Stomach (tissue), 9 donors: ENCODE measurements around the gene GDF11. TPM values are rescaled to one million over a fixed set of nuclear protein-coding genes. Genes with fewer than 3 reads are reported as not detected.

ENCODE experiments used
- DNase-seq, 2 donors: peaks; one replicate each; pipeline versions ENCODE4 v3.0.0 to v3.0.0-alpha.2; 2013 to 2019
- H3K27ac ChIP-seq, 5 donors: fragments of 200-600 bp in 4 of 5; sonication (generic) in 4 of 5; one replicate each; pipeline ENCODE4 v1.5.1; 2013 to 2019; ENCODE audit warnings: mild to moderate bottlenecking in 1 of 5, moderate library complexity in 1 of 5
- H3K27me3 ChIP-seq, 3 donors: fragments of 200-600 bp; sonication (generic); one replicate each; pipeline ENCODE4 v1.5.1; 2017 to 2019; ENCODE audit warnings: mixed run types in 1 of 3
- H3K36me3 ChIP-seq, 4 donors: fragments of 200-600 bp; sonication (generic); 1 replicate in 3 of 4; 2 replicates in 1 of 4; pipeline ENCODE4 v1.5.1; 2016 to 2019
- H3K4me1 ChIP-seq, 4 donors: fragments of 200-600 bp; sonication (generic); one replicate each; pipeline ENCODE4 v1.5.1; 2016 to 2019
- H3K4me3 ChIP-seq, 4 donors: fragments of 200-600 bp; sonication (generic) in 3 of 4; one replicate each; pipeline ENCODE4 v1.5.1; 2016 to 2019; ENCODE audit warnings: mild to moderate bottlenecking in 1 of 4
- H3K9me3 ChIP-seq, 4 donors: fragments of 200-600 bp; sonication (generic); one replicate each; pipeline ENCODE4 v1.5.1; 2016 to 2019
- CTCF ChIP-seq, 7 experiments: fragments of 450-650 bp in 4 of 7; fragments of 200-600 bp in 3 of 7; sonication (generic) in 3 of 7; IDR thresholded peaks; one replicate each; pipeline ENCODE4 v1.5.1; 2016 to 2019; ENCODE audit warnings: antibody characterized with exemption in 7 of 7, control low read depth in 2 of 7, mild to moderate bottlenecking in 1 of 7
- EP300 ChIP-seq: sonication (generic); formaldehyde crosslinking; IDR thresholded peaks from one replicate; pipeline ENCODE4 v1.6.1; 2017; ENCODE audit warnings: antibody characterized with exemption
- POLR2A ChIP-seq, 4 donors: fragments of 450-650 bp; IDR thresholded peaks; one replicate each; pipeline ENCODE4 v1.6.1; 2016; ENCODE audit warnings: antibody characterized with exemption in 4 of 4, control low read depth in 2 of 4, mild to moderate bottlenecking in 1 of 4, moderate library complexity in 1 of 4
- POLR2AphosphoS5 ChIP-seq, 3 donors: sonication (generic); formaldehyde crosslinking; IDR thresholded peaks; one replicate each; pipeline ENCODE4 v1.6.1; 2016; ENCODE audit warnings: antibody characterized with exemption in 3 of 3
- WGBS, 5 donors: extraction: QIAGEN DNeasy Blood & Tissue Kit in 3 of 5; methylation state at CpG; one replicate each; pipeline versions ENCODE4 v1.1.5 to v1.1.7; 2013 to 2018; 5-methylcytosine and 5-hydroxymethylcytosine counted together
- intact Hi-C: fragments of 100-400 bp; cut with DNase I; formaldehyde crosslinking; loops from one replicate; pipeline ENCODE4 v1.15.1; 2023; ENCODE audit warnings: low total_unique reads
- polyA plus RNA-seq, 3 donors: library from polyadenylated mRNA; stranded (reverse); fragments of 200-250 nt; gene quantifications; one replicate each; pipeline ENCODE4 v1.2.3, GENCODE V29; 2013
- small RNA-seq, 4 donors: library from RNA; depleted of rRNA; stranded (forward); fragments of <200 nt; gene quantifications; one replicate each; pipeline ENCODE3, GENCODE V24; 2016
- total RNA-seq, 5 donors: library from RNA; depleted of rRNA; stranded (reverse); fragments of >200 nt; gene quantifications; one replicate each; pipeline versions ENCODE4 v1.1.0 to v1.2.3, GENCODE V29; 2014 to 2016
- donor health status: healthy with polysubstance abuse.
- donor health status: Bipolar disorder and iron deficiency.
- donor health status: healthy.

GDF11 gene
- total and polyA plus RNA-seq, 8 donors, result 0.29 to 6.5 (median 2.6) TPM

DNA sequence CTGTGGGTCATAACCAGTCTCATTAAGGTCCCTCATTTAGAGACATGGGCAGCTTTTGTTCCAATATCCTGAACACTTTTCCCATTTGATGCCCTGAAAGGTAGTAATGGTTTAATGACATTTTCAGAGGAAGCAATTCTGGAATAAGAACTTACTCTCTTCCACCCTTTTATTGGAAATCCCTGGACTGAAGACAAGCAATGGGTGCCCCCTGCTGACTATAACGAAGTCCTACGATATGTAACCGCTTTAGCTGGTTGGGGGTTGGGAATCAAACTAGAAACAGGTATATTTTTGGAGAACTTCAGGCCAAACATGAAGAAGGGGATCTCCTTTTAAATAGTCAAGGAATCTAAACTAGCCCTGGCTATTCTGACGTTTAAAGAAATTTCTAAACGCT is 54.1 kb downstream of the GDF11 start:
- Histone ChIP-seq H3K9me3 (no peaks in the 10 kb centered on the region), H3K27ac (no peak overlapping the region), H3K27me3 (no peaks in the 10 kb centered on the region), H3K36me3 (peaks cover 54 to 100% (median 96%) of the 10 kb centered on the region in 4 donors), H3K4me3 (no peak overlapping the region), H3K4me1 (peaks cover 0 to 5% (median 0%) of the 10 kb centered on the region in 4 donors)
- TF ChIP-seq EP300 (no peak), POLR2AphosphoS5 (IDR thresholded peaks at IDR 0.05) (no peak), CTCF (IDR thresholded peaks at IDR 0.05) (peak in 3 of 7 experiments; percentile 8 to 33 (median 13)), POLR2A (IDR thresholded peaks at IDR 0.05) (no peak)
- WGBS, 5 donors, result 51 to 55% (median 54%) methylated on average over 5 of the region's 5 CpGs
- peak in 1 of 2 donors; percentile 80 for DNase-seq
- intact Hi-C loops, result loop anchor here (10.0 kb wide), 1 partner anchor 52 kb away; the partner anchor contains the start of gene GDF11

DNA sequence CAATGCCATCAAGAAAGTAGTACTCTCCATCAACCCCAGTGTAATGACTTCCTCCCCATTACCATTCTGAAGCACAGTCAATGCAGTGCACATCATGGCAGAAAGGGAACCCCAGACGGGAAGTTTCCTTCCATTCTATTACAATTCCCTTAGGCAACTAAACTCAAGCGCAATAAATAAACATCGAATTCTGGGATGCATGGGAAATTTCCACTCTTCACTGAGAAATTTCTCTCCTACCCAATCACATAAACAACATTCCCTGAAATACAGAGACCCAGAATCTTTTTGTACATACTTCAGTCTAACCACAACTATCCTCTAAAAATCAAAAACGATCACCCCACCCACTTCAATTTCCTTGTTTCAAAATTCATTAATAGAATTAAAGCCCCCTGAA is 54.6 kb downstream of the GDF11 start:
- DNase-seq, result no peak
- Histone ChIP-seq H3K4me1 (peaks cover 0 to 5% (median 0%) of the 10 kb centered on the region in 4 donors), H3K9me3 (no peaks in the 10 kb centered on the region), H3K27ac (no peak overlapping the region), H3K36me3 (peaks cover 53 to 100% (median 95%) of the 10 kb centered on the region in 4 donors), H3K27me3 (no peaks in the 10 kb centered on the region), H3K4me3 (no peak overlapping the region)
- no peak for TF ChIP-seq POLR2A (IDR thresholded peaks at IDR 0.05)
- no peak for TF ChIP-seq POLR2AphosphoS5 (IDR thresholded peaks at IDR 0.05)
- no peak for TF ChIP-seq CTCF (IDR thresholded peaks at IDR 0.05)
- TF ChIP-seq EP300, result no peak
- intact Hi-C loops, result loop anchor here (10.0 kb wide), 1 partner anchor 53 kb away; the partner anchor contains the start of gene GDF11
- 78 to 84% (median 80%) methylated on average over 4 of the region's 4 CpGs for WGBS, 5 donors

Small RNAs within 50 kb of the gene (small RNA-seq; reads per million reads assigned to genes)
- gene AC009779.1, result 0 reads per million in 4 donors
- gene RF00017, result 0 reads per million in 4 donors

Other genes with a start within 250 kb of the GDF11 start
- not detected for gene OR6C4, start 193.5 kb upstream of the GDF11 start, total RNA-seq
- gene OR6C4, start 193.5 kb upstream of the GDF11 start, polyA plus RNA-seq, result not detected
- not detected for gene OR2AP1, start 170.7 kb upstream of the GDF11 start, total RNA-seq
- not detected for gene OR2AP1, start 170.7 kb upstream of the GDF11 start, polyA plus RNA-seq
- not detected for gene OR10P1, start 106.2 kb upstream of the GDF11 start, total RNA-seq
- gene OR10P1, start 106.2 kb upstream of the GDF11 start, polyA plus RNA-seq, result not detected
- 100 to 1,000 TPM in 1 of 5 donors, 10 to 100 TPM in 4; 10.3 to 188 (median 58.0) TPM for gene ITGA7, start 35.2 kb upstream of the GDF11 start, total RNA-seq
- 10 to 100 TPM in 1 of 3 donors, 1 to 10 TPM in 2; 3.5 to 40.6 (median 5.8) TPM for gene ITGA7, start 35.2 kb upstream of the GDF11 start, polyA plus RNA-seq
- gene BLOC1S1, start 27.1 kb upstream of the GDF11 start, total RNA-seq, result 100 to 1,000 TPM in 3 of 5 donors, 10 to 100 TPM in 2; 12.8 to 392 (median 114) TPM
- gene BLOC1S1, start 27.1 kb upstream of the GDF11 start, polyA plus RNA-seq, result 100 to 1,000 TPM; 349 to 451 (median 411) TPM
- gene RDH5, start 22.7 kb upstream of the GDF11 start, total RNA-seq, result 10 to 100 TPM in 3 of 5 donors, 1 to 10 TPM in 2; 4.0 to 41.2 (median 19.3) TPM
- 10 to 100 TPM in 1 of 3 donors, 1 to 10 TPM in 2; 3.2 to 10.3 (median 9.7) TPM for gene RDH5, start 22.7 kb upstream of the GDF11 start, polyA plus RNA-seq
- gene CD63, start 14.1 kb upstream of the GDF11 start, total RNA-seq, result 1,000 to 10,000 TPM in 1 of 5 donors, 100 to 1,000 TPM in 3, 10 to 100 TPM in 1; 71.2 to 1,329 (median 399) TPM
- 100 to 1,000 TPM; 455 to 899 (median 803) TPM for gene CD63, start 14.1 kb upstream of the GDF11 start, polyA plus RNA-seq
- gene SARNP, start 74.6 kb downstream of the GDF11 start, total RNA-seq, result 100 to 1,000 TPM in 1 of 5 donors, 10 to 100 TPM in 4; 16.1 to 200 (median 60.1) TPM
- gene SARNP, start 74.6 kb downstream of the GDF11 start, polyA plus RNA-seq, result 10 to 100 TPM; 93.1 to 99.3 (median 94.2) TPM
- 10 to 100 TPM in 1 of 5 donors, 1 to 10 TPM in 2, under 1 TPM in 1, not detected in 1; 0.89 to 12.7 (median 4.3) TPM for gene ORMDL2, start 74.9 kb downstream of the GDF11 start, total RNA-seq
- 10 to 100 TPM; 16.8 to 53.9 (median 33.7) TPM for gene ORMDL2, start 74.9 kb downstream of the GDF11 start, polyA plus RNA-seq
- 10 to 100 TPM in 3 of 5 donors, 1 to 10 TPM in 2; 7.2 to 30.8 (median 12.5) TPM for gene DNAJC14, start 86.5 kb downstream of the GDF11 start, total RNA-seq
- 10 to 100 TPM in 2 of 3 donors, 1 to 10 TPM in 1; 7.8 to 14.0 (median 10.5) TPM for gene DNAJC14, start 86.5 kb downstream of the GDF11 start, polyA plus RNA-seq
- gene MMP19, start 99.8 kb downstream of the GDF11 start, total RNA-seq, result 10 to 100 TPM in 3 of 5 donors, 1 to 10 TPM in 2; 7.8 to 18.0 (median 11.6) TPM
- gene MMP19, start 99.8 kb downstream of the GDF11 start, polyA plus RNA-seq, result 10 to 100 TPM in 1 of 3 donors, 1 to 10 TPM in 2; 2.7 to 13.0 (median 5.8) TPM
- gene PYM1, start 184.8 kb downstream of the GDF11 start, total RNA-seq, result 10 to 100 TPM in 2 of 5 donors, 1 to 10 TPM in 3; 1.2 to 59.4 (median 9.8) TPM
- gene PYM1, start 184.8 kb downstream of the GDF11 start, polyA plus RNA-seq, result 10 to 100 TPM; 42.8 to 54.8 (median 42.8) TPM
- gene DGKA, start 188.0 kb downstream of the GDF11 start, total RNA-seq, result 100 to 1,000 TPM in 1 of 5 donors, 10 to 100 TPM in 4; 56.0 to 418 (median 92.0) TPM
- 100 to 1,000 TPM in 1 of 3 donors, 10 to 100 TPM in 2; 13.0 to 123 (median 27.6) TPM for gene DGKA, start 188.0 kb downstream of the GDF11 start, polyA plus RNA-seq
- 1 to 10 TPM in 2 of 5 donors, under 1 TPM in 2, not detected in 1; 0.58 to 4.0 (median 1.0) TPM for gene PMEL, start 222.9 kb downstream of the GDF11 start, total RNA-seq
- gene PMEL, start 222.9 kb downstream of the GDF11 start, polyA plus RNA-seq, result 1 to 10 TPM in 2 of 3 donors, under 1 TPM in 1; 0.75 to 2.1 (median 1.3) TPM
- 100 to 1,000 TPM in 1 of 5 donors, 10 to 100 TPM in 3, 1 to 10 TPM in 1; 4.1 to 124 (median 12.3) TPM for gene CDK2, start 223.7 kb downstream of the GDF11 start, total RNA-seq
- 10 to 100 TPM; 12.5 to 18.4 (median 17.5) TPM for gene CDK2, start 223.7 kb downstream of the GDF11 start, polyA plus RNA-seq
- 100 to 1,000 TPM in 1 of 5 donors, 10 to 100 TPM in 4; 17.1 to 100 (median 75.1) TPM for gene RAB5B, start 231.0 kb downstream of the GDF11 start, total RNA-seq
- gene RAB5B, start 231.0 kb downstream of the GDF11 start, polyA plus RNA-seq, result 10 to 100 TPM; 52.4 to 92.4 (median 61.3) TPM